ENCODE measurements around the gene CRACR2A.

CRACR2A gene, protein sequence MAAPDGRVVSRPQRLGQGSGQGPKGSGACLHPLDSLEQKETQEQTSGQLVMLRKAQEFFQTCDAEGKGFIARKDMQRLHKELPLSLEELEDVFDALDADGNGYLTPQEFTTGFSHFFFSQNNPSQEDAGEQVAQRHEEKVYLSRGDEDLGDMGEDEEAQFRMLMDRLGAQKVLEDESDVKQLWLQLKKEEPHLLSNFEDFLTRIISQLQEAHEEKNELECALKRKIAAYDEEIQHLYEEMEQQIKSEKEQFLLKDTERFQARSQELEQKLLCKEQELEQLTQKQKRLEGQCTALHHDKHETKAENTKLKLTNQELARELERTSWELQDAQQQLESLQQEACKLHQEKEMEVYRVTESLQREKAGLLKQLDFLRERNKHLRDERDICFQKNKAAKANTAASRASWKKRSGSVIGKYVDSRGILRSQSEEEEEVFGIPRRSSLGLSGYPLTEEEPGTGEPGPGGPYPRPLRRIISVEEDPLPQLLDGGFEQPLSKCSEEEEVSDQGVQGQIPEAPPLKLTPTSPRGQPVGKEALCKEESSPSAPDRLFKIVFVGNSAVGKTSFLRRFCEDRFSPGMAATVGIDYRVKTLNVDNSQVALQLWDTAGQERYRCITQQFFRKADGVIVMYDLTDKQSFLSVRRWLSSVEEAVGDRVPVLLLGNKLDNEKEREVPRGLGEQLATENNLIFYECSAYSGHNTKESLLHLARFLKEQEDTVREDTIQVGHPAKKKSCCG

GRCh38 chr12:3752741-3753486 is at the start of gene CRACR2A:
Gene CRACR2A (minus strand): TSS chr12:3753109. CDS start chr12:3696999, 56,110 bp downstream.
- peak; percentile 75 to 79 for DNase-seq (ENCODE audit: low read depth in 2 of 2)

DNA sequence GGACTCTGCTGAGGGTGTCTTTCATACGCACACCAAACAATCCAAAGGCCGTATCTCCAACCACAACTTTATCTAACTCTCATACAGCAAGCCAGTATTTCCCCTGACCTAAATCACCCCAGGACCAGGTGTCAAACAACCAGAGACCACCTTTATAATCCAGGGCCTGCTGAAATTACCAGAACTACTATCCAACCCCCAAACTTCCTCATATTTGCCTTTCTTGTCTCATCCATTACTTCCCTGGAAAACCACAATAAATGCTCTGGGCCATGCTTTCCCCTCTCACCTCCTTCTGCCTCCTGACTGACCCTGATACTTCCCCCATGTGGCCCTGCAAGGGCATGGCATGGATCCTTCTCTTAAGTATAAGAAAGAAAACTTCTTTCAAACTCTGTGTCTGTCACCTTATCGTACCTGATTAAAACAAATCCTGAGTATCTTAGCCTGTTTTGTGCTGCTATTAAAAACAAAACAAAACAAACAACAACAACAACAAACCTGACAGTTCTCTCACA is 44.7 kb upstream of the CRACR2A start:
- DNase-seq (ENCODE audit: low read depth in 2 of 2) = no peak

GRCh38 chr12:3795492-3796133 is 42.7 kb upstream of the CRACR2A start:
- no peak for DNase-seq (ENCODE audit: low read depth in 2 of 2)

- DNase-seq (ENCODE audit: low read depth in 2 of 2) = no peak
These were observed 42.2 kb upstream of the CRACR2A start for GRCh38 chr12:3795066-3795465.

GRCh38 chr12:3792623-3793288 is 39.8 kb upstream of the CRACR2A start:
- DNase-seq (ENCODE audit: low read depth in 2 of 2) = no peak

DNA sequence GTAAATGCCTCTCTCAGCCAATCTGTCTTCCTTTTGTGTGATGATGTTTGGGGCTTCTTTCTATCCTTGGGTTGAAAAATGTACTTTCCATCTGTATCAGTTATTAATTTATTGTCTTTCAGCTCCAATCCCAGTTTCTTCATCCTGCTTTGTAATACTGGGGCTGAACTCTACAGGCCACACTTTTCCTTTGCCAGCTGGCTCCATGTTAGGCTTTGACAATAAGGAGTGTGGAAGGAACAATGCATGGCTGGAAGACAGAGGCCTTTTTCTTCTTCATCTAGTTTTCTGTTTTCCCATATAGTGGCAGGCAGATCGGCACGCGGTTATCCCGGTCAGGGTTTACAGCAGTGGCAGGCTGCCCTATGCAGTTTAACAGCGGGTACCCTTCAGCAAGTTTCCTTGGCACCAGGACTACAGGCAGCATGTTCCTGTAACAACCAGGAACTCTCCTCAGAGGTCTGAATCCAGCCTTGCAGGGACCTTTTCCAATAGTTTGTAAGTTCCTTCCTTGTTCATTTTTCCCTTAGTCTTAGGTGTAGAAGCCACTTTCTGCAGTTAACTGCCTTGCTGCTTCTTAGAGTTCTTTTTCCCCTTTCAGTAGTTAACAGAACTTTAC is 38.5 kb upstream of the CRACR2A start:
- DNase-seq (ENCODE audit: low read depth in 2 of 2) = no peak

GRCh38 chr12:3790642-3791041 is 37.7 kb upstream of the CRACR2A start:
- DNase-seq (ENCODE audit: low read depth in 2 of 2) = no peak

DNA sequence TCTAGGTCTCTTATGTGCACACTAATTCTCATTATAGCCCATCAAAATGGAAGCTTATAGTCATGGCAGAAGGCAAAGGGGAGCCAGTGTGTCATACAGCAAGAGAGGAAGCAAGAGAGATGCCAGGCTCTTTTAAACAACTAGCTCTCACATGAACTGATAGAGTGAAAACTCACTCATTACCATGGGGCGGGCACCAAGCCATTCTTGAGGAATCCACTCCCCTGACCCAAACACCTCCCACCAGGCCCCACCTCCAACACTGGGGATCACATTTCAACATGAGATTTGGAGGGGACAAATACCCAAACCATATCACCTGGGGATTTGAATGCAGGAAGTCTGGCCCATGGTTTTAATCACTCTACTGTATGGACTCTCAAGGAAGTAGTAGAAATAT is 36.9 kb upstream of the CRACR2A start:
- DNase-seq (ENCODE audit: low read depth in 2 of 2) = no peak

DNA sequence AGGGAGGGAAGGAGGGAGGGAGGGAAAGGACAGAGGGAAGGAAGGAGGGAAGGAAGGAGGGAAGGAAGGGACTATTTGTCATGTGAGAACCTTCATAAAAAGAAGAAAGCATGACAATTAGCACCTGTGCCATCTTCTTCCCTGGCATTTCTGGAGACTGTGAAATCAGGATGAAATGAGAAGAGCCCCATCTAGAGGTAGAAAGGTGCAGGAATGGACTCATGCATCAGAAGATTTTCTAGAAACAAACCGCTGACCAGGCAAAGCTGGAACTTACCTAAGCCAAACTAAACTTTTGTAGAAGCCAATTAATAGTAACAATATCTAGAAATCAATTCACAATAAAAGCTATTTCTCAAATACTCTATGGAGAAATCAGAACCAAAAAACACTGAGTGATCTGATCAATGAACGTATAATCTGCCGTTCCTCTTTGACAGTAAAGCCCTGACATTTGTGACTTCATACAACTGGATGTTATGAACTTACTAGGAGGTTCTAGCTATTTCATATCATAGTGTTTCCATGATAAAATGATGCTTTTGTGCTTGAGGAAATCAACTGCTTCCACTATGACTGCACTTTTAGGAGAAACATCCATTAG is 24.4 kb upstream of the CRACR2A start:
- no peak for DNase-seq (ENCODE audit: low read depth in 2 of 2)

- DNase-seq (ENCODE audit: low read depth in 2 of 2) = no peak
These were observed 22.6 kb upstream of the CRACR2A start for GRCh38 chr12:3775385-3776035.

DNA sequence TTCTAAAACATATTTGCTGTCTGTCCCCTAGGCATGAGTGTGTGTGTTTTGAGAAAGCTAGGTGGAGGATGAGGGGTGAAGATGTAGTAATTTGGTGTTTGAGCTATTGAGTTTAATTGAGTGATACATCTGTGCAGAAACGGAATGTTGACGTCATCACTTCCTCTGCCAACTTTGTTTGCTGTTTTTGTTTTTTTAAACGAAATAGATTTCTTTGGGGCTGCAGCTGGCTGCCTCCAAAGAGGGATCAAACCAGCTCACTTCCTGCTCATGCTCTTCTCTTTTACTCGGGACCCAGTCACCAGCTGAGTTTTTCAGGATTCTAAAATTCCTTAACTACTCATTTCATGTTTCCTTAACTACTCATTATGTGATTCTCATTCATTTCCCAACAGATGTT is 19.5 kb upstream of the CRACR2A start:
- no peak for DNase-seq (ENCODE audit: low read depth in 2 of 2)

GRCh38 chr12:3771853-3772252 is 18.9 kb upstream of the CRACR2A start:
- DNase-seq (ENCODE audit: low read depth in 2 of 2) = no peak

- no peak for DNase-seq (ENCODE audit: low read depth in 2 of 2)
These were observed 18.0 kb upstream of the CRACR2A start for GRCh38 chr12:3770891-3771290.

GRCh38 chr12:3768911-3769447 is 16.1 kb upstream of the CRACR2A start:
- no peak for DNase-seq (ENCODE audit: low read depth in 2 of 2)

DNA sequence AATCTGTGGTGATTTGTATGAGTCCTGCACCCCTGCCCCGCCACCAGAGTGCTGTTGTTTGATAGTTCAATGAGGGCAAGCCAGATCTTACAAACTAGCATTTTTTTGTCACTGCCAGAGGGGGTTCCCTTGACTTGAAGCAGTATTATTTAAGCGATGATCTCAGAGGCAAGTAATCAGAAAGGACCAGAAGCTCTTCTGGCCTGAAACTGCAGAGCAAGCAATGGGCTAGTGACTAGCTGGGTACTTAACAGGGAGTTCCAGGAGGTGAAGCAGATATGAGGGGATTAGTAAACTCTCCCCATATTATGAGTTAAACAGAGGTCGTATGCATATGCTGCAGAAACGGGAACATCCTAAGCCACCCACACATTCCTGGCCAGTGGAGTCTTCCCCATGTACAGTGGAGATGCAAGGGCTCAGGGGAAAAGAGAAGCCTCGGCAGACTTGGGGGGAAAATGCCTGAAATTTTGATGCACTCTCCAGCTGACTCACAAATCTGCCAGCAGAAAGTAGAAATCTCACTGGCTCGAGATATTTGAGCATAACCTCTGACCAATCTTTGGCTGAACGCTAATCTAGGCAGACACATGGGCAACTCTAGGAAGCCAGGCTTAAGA is 8.3 kb upstream of the CRACR2A start:
- DNase-seq (ENCODE audit: low read depth in 2 of 2) = no peak

- DNase-seq (ENCODE audit: low read depth in 2 of 2) = no peak
These were observed 7.0 kb upstream of the CRACR2A start for GRCh38 chr12:3759878-3760277.

GRCh38 chr12:3757261-3757660 is 4.4 kb upstream of the CRACR2A start:
- DNase-seq (ENCODE audit: low read depth in 2 of 2) = no peak

DNA sequence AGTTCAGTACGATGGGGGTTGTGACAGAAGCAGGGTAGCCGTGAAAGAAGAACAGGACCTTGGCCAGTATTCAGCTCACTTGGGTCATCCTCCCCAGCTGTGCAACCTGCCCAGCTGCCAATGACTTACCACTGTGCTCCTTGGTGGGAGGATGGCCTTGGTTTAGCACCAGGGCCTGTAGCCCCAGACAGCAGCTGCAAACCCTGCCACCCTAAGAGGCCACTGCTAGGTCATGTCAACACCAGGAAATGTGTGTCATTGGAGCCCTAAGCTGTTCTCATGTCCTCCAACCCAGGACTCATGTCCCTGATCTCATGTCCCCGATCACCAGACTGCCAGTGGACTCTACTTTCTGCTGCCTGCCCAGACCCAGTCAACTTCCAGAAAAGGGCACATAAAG is 3.0 kb upstream of the CRACR2A start:
- no peak for DNase-seq (ENCODE audit: low read depth in 2 of 2)
